NCI-H2196 (cell line): Measurements from ENCODE around the gene MTERF1.
"Not testable (repeated sequence)": the region's sequence is repeated elsewhere in the genome, so short reads cannot be mapped to it uniquely, and the experiment has no call there.

Experiments used
- DNase-seq: peaks from one replicate; lab custom pipeline; 2025; ENCODE audit not compliant: unreplicated experiment; lab: John Stamatoyannopoulos, UW

Gene MTERF1

GRCh38 chr7:91887336-91888213, 7.1 kb upstream of the MTERF1 start:
- not testable (repeated sequence) for DNase-seq

- DNase-seq = peak; percentile 37
Measured at GRCh38 chr7:91883676-91884362, 3.3 kb upstream of the MTERF1 start.

- DNase-seq = no peak
Measured at GRCh38 chr7:91880016-91880412, 488 bp downstream of the MTERF1 start.

GRCh38 chr7:91876391-91877133, 3.9 kb downstream of the MTERF1 start:
- DNase-seq = no peak

GRCh38 chr7:91875851-91876250, 4.7 kb downstream of the MTERF1 start:
- DNase-seq = no peak

- DNase-seq = no peak
Measured at GRCh38 chr7:91872928-91873327, 7.6 kb downstream of the MTERF1 start.

GRCh38 chr7:91872069-91872468, 8.4 kb downstream of the MTERF1 start:
- DNase-seq = no peak

- DNase-seq = no peak
Measured at GRCh38 chr7:91869661-91870060, 10.8 kb downstream of the MTERF1 start.

- DNase-seq = no peak
Measured at GRCh38 chr7:91866599-91867148, 13.8 kb downstream of the MTERF1 start.

GRCh38 chr7:91865511-91865910, 15.0 kb downstream of the MTERF1 start:
- no peak for DNase-seq

GRCh38 chr7:91864604-91865003, 15.9 kb downstream of the MTERF1 start:
- not testable (repeated sequence) for DNase-seq

- DNase-seq = no peak
Measured at GRCh38 chr7:91864070-91864469, 16.4 kb downstream of the MTERF1 start.

- DNase-seq = no peak
Measured at GRCh38 chr7:91852263-91852741, 28.2 kb downstream of the MTERF1 start.

- DNase-seq = no peak
Measured at GRCh38 chr7:91850455-91850854, 30.0 kb downstream of the MTERF1 start.

- DNase-seq = no peak
Measured at GRCh38 chr7:91847876-91848588, 32.5 kb downstream of the MTERF1 start.

GRCh38 chr7:91847231-91847630, 33.3 kb downstream of the MTERF1 start:
- DNase-seq = no peak

- DNase-seq = no peak
Measured at GRCh38 chr7:91846436-91846835, 34.1 kb downstream of the MTERF1 start.

GRCh38 chr7:91843831-91844230, 36.7 kb downstream of the MTERF1 start:
- no peak for DNase-seq

GRCh38 chr7:91838439-91838838, 42.1 kb downstream of the MTERF1 start:
- DNase-seq = no peak

- DNase-seq = no peak
Measured at GRCh38 chr7:91837397-91838070, 43.0 kb downstream of the MTERF1 start.
